NCI-H2171 (cell line): Measurements from ENCODE around the gene KRTAP12-2.
"Not testable (repeated sequence)": the region's sequence is repeated elsewhere in the genome, so short reads cannot be mapped to it uniquely, and the experiment has no call there.

Source experiments
- DNase-seq: peaks from one replicate; lab custom pipeline; 2025; lab: John Stamatoyannopoulos, UW

Gene KRTAP12-2

GRCh38 chr21:44702111-44702972 lies 35.6 kb upstream of the KRTAP12-2 start:
- peak; percentile 18 for DNase-seq

- peak; percentile 83 for DNase-seq
These were observed 34.8 kb upstream of the KRTAP12-2 start for GRCh38 chr21:44701541-44701940.

- DNase-seq, result no peak
These were observed 34.3 kb upstream of the KRTAP12-2 start for GRCh38 chr21:44701023-44701400.

- no peak for DNase-seq
These were observed 33.6 kb upstream of the KRTAP12-2 start for GRCh38 chr21:44700101-44701022.

DNA sequence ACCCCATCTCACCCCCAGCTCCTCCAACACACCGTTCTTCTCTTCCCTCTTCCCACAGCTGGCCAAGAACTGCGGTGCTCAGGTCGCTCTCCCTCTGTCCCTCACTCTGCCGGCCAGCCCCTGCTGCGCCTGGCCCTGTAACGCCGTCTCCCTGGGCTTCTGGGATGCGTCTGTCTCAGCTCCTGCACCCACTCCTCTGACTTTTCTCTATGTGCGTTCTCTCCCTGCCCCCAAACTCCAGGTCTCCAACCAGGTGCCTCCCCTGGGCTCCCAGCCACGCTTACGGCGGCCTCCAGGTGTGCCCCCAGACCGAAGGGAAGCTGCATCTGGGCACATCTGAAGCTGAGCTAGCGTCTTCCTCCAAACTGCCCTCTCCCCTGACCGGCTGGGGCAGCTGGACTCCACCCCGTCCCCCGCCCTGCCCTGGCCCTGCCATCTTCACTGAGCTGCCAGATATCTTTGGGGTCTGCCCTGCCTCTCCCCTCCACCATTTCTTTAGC lies 32.8 kb upstream of the KRTAP12-2 start:
- DNase-seq, result no peak

DNA sequence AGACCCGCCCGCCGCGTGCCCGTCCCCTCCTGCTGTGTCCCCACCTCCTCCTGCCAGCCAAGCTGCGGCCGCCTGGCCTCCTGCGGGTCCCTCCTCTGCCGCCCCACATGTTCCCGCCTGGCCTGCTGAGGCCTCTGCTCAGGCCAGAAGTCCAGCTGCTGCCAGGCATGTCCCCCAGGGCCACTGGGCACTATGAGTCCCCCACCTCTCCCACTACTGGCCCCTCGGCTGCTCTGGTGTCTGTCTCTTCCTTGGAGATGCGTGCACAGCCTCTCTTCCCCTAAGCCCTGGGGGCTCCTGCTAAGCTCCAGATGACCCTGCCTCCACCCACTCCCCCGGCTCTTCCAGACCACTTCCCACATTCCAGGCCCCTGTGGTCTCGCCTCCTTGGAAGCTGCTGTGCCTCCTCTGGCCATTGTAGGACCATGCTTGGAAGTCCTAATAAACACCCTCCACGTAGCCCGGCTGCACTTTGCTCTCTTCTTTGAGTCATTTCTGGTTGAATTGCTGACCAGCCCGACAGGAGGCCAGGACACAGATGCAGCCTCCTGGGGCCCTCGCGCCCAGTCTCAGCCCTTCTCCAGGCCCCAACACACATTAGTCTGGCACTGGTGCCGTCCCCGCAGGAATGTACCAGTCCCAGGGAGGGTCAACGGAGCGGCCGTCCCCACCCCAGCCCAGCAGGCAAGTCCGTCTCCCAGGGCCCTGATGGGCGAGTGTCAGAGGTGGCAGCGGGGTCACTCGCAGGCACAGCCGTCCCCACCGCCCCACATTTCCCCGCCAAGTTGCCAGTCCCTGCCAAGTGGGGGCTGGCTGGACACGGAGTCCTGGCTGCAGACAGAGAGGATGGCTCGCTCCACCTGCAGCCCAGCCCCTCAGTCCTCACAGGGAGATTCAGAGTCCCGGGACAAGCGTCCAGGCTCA lies 31.3 kb upstream of the KRTAP12-2 start:
- DNase-seq, result no peak

DNA sequence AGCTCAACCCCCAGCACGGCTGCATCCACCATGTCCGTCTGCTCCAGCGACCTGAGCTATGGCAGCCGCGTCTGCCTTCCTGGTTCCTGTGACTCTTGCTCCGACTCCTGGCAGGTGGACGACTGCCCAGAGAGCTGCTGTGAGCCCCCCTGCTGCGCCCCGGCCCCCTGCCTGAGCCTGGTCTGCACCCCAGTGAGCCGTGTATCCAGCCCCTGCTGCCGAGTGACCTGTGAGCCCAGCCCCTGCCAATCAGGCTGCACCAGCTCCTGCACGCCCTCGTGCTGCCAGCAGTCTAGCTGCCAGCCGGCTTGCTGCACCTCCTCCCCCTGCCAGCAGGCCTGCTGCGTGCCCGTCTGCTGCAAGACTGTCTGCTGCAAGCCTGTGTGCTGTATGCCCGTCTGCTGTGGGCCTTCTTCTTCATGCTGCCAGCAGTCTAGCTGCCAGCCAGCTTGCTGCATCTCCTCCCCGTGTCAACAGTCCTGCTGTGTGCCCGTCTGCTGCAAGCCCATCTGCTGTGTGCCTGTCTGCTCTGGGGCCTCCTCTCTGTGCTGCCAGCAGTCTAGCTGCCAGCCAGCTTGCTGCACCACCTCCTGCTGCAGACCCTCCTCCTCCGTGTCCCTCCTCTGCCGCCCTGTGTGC lies 30.6 kb upstream of the KRTAP12-2 start, which contains the start of gene KRTAP10-12:
Gene KRTAP10-12 (plus strand): TSS at position 1 of the 639 bp plus-strand sequence. CDS start 30 bp downstream, at position 31.
- DNase-seq, result not testable (repeated sequence)

DNA sequence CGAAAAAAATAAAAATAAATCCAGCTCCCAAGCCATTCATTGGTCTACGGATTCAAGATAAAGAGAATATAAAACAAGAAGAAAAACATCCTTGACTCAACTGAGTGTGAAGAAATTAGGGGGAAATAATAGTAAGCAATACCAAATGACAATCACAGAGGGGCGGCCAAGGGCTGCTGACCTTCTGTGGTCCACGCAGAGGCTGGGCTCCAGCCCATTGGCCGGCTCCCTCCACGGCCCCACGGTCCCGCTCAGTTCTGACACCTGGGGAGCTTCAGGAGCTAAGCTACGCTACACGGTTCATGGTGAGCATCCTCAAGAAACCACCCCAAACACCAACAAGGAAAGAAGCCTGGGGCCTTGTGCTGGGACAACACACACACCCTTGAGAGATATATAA lies 29.8 kb upstream of the KRTAP12-2 start:
- DNase-seq, result no peak

DNA sequence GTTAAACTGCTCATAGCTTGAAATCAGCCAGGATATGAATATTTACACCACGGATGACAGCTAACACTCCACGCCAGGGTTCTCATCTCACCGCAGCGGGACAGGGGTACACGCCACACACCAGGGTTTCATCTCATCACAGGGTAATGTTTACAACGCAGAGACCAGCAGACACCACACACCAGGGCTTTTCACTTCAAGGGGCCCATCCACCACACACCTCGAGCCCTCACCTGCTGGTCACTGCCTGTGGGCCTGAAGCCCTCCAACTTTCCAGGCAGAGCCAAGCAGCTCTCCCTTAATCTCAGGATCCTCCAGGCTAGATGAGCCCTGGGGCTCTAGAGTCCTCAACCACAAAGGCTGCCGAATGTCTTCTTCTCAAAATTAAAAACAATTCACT lies 28.9 kb upstream of the KRTAP12-2 start:
- DNase-seq, result no peak

DNA sequence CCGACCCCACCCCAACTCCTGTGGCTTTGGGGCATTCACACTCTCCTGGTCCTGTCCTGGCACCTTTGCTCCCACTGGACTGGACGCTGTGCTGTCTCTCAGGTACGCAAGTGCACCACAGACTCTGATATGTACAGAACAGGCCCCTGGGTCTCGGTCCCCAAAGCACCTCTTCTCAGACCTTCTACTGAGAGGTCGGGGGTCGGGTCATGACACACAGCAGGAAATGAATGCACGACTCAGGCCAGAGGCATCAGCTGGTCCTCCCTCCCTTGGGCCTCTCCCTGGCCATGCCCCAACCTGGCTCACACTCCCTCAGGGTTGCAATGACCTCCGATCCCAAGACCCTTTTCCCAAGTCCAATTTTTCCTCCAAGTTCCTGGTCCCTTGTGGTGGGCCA lies 28.5 kb upstream of the KRTAP12-2 start:
- no peak for DNase-seq

DNA sequence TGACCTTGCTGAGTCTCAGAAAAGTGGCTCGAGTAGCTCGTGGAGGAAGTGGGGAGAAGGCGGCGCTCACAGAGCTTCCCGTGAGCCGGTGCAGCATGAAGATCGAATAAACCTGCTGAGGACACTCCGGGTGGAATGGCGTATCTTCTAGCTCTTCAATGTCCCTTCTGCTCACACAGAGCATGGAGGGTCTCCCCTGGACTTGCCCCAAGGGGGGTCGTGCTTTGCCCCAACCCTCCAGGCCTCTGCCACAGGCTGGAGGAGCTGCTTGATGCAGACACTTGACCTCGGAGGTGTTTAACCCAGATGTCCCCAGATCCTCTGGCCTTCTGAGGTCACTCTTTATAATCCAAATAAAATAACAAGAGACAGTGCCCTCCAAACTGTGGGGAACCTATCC lies 28.0 kb upstream of the KRTAP12-2 start:
- no peak for DNase-seq

GRCh38 chr21:44692798-44693512 lies 26.2 kb upstream of the KRTAP12-2 start:
- DNase-seq, result no peak

DNA sequence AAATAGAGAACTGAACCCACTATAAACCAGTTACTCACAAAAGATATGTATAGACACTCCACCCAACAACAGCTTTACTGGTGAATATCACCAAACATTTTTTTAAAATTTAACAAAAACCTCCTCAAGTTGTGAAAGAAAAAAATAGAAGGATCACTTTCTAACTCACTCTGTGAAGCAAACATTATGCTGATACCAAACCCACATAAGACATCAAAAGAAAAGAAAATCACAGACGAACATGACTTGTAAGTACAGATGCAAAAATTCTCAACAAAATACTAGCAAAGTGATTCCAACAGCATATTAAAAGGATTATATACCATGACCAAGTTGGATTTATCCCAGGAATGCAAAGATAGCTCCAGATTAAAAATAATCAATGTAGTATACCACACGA lies 25.0 kb upstream of the KRTAP12-2 start:
- no peak for DNase-seq

- not testable (repeated sequence) for DNase-seq
These were observed 23.0 kb upstream of the KRTAP12-2 start for GRCh38 chr21:44689740-44690139.

- DNase-seq, result peak; percentile 61
These were observed 20.9 kb upstream of the KRTAP12-2 start for GRCh38 chr21:44687671-44688070.

DNA sequence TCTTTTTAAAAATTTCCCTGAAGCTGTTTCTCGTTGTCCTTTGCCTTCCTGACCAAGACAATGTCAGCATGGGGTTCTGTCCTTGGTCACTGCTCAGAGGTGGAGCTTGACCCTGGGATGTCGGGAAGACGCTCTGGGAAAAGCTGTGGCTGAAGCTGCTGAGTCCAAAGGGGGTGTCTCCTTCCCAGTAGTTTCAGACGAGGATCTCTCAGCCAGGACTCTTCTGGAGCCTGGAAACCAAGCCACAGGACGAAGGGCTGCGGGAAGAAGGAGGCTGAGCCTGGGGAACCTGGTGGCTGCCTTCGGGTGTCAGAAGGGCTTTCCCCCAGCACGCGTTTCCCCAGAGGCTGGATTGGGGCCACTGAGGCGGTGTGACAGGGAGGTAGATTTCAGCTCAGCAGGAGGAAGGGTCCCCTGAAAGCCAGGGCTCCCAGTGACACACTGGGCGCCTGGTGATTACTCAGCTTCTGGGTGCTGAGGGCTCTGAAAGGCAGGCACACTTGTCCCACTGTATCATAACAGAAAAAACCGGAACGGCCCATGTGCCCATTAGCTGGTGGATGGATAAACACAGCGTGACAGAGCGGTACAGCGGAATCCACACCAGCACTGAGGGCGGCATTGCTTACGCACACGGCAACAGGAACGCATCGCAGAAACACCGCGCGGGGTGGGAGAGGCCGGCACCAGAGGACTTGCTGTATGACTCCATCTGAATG lies 20.3 kb upstream of the KRTAP12-2 start:
- no peak for DNase-seq

DNA sequence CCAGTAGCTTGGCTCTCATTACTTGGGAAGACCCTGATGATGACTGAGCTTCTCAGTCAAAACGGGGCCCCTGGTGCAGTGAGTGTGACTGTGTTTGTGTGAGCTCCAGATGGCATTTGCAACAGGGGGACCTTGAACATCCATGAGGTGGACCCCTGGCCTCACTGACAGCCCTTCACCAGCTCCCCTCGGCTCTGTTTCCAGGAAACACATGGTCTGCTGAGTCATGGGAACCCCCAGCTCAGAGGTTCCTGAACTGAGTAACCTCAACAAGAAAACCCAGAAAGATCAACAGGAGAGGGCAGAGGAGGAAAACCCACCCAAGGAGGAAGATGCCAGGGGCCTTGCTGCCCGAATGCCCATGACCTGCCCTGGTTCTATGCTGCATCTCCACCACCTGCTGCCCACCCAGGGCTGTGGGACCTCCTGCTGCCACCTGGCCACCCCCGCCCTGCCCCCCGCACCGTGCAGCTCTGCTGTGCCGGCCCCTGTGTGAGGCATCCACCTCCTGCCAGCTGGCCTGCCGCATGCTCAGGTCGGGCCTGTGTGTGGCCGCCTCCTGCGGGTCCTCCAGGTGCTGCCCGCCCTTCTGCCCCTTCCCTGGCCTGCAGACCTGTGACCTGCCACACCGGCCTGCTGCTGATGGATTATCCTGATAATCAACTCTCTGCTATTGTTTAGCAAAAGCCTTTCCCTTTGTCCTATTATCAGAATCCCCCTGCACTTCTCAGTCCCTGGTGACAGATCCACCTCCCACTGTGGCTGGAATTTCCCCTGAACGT lies 19.5 kb upstream of the KRTAP12-2 start:
- DNase-seq, result no peak

GRCh38 chr21:44685050-44685449 lies 18.3 kb upstream of the KRTAP12-2 start:
- DNase-seq, result not testable (repeated sequence)

GRCh38 chr21:44684483-44684882 lies 17.8 kb upstream of the KRTAP12-2 start:
- DNase-seq, result no peak
